Ishikawa (cell line): ENCODE measurements around the gene ADARB1.

Source experiments
- CEBPB ChIP-seq: IDR thresholded peaks from 2 replicates; pipeline ENCODE4 v1.6.1; 2012
- CREB1 ChIP-seq: IDR thresholded peaks from 2 replicates; pipeline ENCODE4 v1.6.1; 2012; ENCODE audit warnings: low read depth
- EGR1 ChIP-seq: IDR thresholded peaks from 2 replicates; pipeline ENCODE4 v1.6.1; 2012
- FOXM1 ChIP-seq: IDR thresholded peaks from 2 replicates; pipeline ENCODE4 v1.6.1; 2012; ENCODE audit warnings: low read depth, borderline replicate concordance
- RAD21 ChIP-seq: IDR thresholded peaks from 2 replicates; pipeline ENCODE4 v1.6.1; 2012; ENCODE audit warnings: low read depth
- REST ChIP-seq: IDR thresholded peaks from 2 replicates; pipeline ENCODE4 v1.6.1; 2012; ENCODE audit warnings: low read depth, mild to moderate bottlenecking
- TAF1 ChIP-seq: IDR thresholded peaks from 2 replicates; pipeline ENCODE4 v1.6.1; 2012; ENCODE audit warnings: low read depth, mild to moderate bottlenecking
- TCF12 ChIP-seq: IDR thresholded peaks from 2 replicates; pipeline ENCODE4 v1.6.1; 2012; ENCODE audit warnings: low read depth
- USF1 ChIP-seq: IDR thresholded peaks from 2 replicates; pipeline ENCODE4 v1.6.1; 2012
- ZBTB7A ChIP-seq: IDR thresholded peaks from 2 replicates; pipeline ENCODE4 v1.6.1; 2012; ENCODE audit warnings: low read depth

GRCh38 chr21:45050797-45051489 is 23.4 kb upstream of the ADARB1 start:
- TF ChIP-seq ZBTB7A: no peak
- TF ChIP-seq REST: no peak
- no peak for TF ChIP-seq TAF1
- no peak for TF ChIP-seq CREB1
- no peak for TF ChIP-seq FOXM1
- no peak for TF ChIP-seq EGR1
- no peak for TF ChIP-seq USF1
- no peak for TF ChIP-seq TCF12
- no peak for TF ChIP-seq CEBPB
- no peak for TF ChIP-seq RAD21
